SK-N-SH treated with all-trans-retinoic acid at 6 μM for 48 hours (cell line): ENCODE data around the gene MRPL17.

Source experiments
- ATAC-seq: fragments of 200-7000 bp; cut with Tn5 transposase; 3 replicates; pipeline ENCODE4 v1.9.1; 2020; ENCODE audit warnings: mild to moderate bottlenecking, moderate library complexity
- ARNTL ChIP-seq: fragments of 450-650 bp; formaldehyde crosslinking; IDR thresholded peaks from 2 replicates; pipeline ENCODE4 v1.5.0; 2020; ENCODE audit warnings: low read depth, mild to moderate bottlenecking, moderate library complexity, borderline replicate concordance
- BACH2 ChIP-seq: fragments of 250-450 bp; sonication (Bioruptor Pico); IDR thresholded peaks from 2 replicates; pipeline ENCODE4 v1.9.0; 2021; ENCODE audit warnings: mild to moderate bottlenecking, borderline replicate concordance
- CSDC2 ChIP-seq: fragments of 250-450 bp; sonication (Bioruptor Pico); IDR thresholded peaks from 2 replicates; pipeline ENCODE4 v1.5.0; 2020; ENCODE audit warnings: mild to moderate bottlenecking, moderate library complexity
- ISL1 ChIP-seq: fragments of 250-450 bp; sonication (Bioruptor Pico); IDR thresholded peaks from 2 replicates; pipeline ENCODE4 v2.1.2; 2022; ENCODE audit warnings: mild to moderate bottlenecking, moderate library complexity
- OSR1 ChIP-seq: fragments of 250-450 bp; sonication (Bioruptor Pico); IDR thresholded peaks from 2 replicates; pipeline ENCODE4 v1.8.0; 2022; ENCODE audit warnings: moderate library complexity, mild to moderate bottlenecking, inconsistent platforms
- PPARA ChIP-seq: fragments of 250-450 bp; sonication (Bioruptor Pico); IDR thresholded peaks from 2 replicates; pipeline ENCODE4 v1.5.0; 2020; ENCODE audit warnings: mild to moderate bottlenecking, borderline replicate concordance
- SNAI2 ChIP-seq: fragments of 250-450 bp; sonication (Bioruptor Pico); IDR thresholded peaks from 2 replicates; pipeline ENCODE4 v1.5.0; 2020; ENCODE audit warnings: mild to moderate bottlenecking, moderate library complexity
- TCF4 ChIP-seq: fragments of 250-450 bp; sonication (Bioruptor Pico); IDR thresholded peaks from 2 replicates; pipeline ENCODE4 v1.8.0; 2021; ENCODE audit warnings: mild to moderate bottlenecking, moderate library complexity, borderline replicate concordance
- TOX ChIP-seq: fragments of 250-450 bp; sonication (Bioruptor Pico); IDR thresholded peaks from 2 replicates; pipeline ENCODE4 v1.8.0; 2021; ENCODE audit warnings: mild to moderate bottlenecking, moderate library complexity, borderline replicate concordance
- ZC3H10 ChIP-seq: fragments of 250-450 bp; sonication (Bioruptor Pico); IDR thresholded peaks from 2 replicates; pipeline ENCODE4 v1.5.1; 2021; ENCODE audit warnings: mild to moderate bottlenecking, moderate library complexity
- ZFP3 ChIP-seq: fragments of 250-450 bp; sonication (Bioruptor Pico); IDR thresholded peaks from 2 replicates; pipeline ENCODE4 v1.5.0; 2020; ENCODE audit warnings: mild to moderate bottlenecking, moderate library complexity
- ZFP30 ChIP-seq: fragments of 450-650 bp; formaldehyde crosslinking; IDR thresholded peaks from 2 replicates; pipeline ENCODE4 v1.5.0; 2022; ENCODE audit warnings: mild to moderate bottlenecking, moderate library complexity
- ZNF565 ChIP-seq: fragments of 450-650 bp; formaldehyde crosslinking; conservative IDR thresholded peaks from 2 replicates; pipeline ENCODE4 v1.5.0; 2020; ENCODE audit warnings: low read depth, mild to moderate bottlenecking, moderate library complexity
- ZNF70 ChIP-seq: fragments of 450-650 bp; formaldehyde crosslinking; IDR thresholded peaks from 2 replicates; pipeline ENCODE4 v1.5.0; 2020; ENCODE audit warnings: mild to moderate bottlenecking, moderate library complexity
- ZNF8 ChIP-seq: fragments of 450-650 bp; formaldehyde crosslinking; IDR thresholded peaks from 2 replicates; pipeline ENCODE4 v1.5.0; 2020; ENCODE audit warnings: mild to moderate bottlenecking, moderate library complexity
- TF ChIP-seq, protein P1 (sequence below): fragments of 250-450 bp; sonication (Bioruptor Pico); IDR thresholded peaks from 2 replicates; pipeline ENCODE4 v1.5.0; 2020; ENCODE audit warnings: mild to moderate bottlenecking, moderate library complexity
- TF ChIP-seq, protein P2 (sequence below): fragments of 250-450 bp; sonication (Bioruptor Pico); IDR thresholded peaks from 2 replicates; pipeline ENCODE4 v1.8.0; 2021; ENCODE audit warnings: low read depth, mild to moderate bottlenecking, moderate library complexity, borderline replicate concordance
- TF ChIP-seq, protein P3 (sequence below): fragments of 250-450 bp; sonication (Bioruptor Pico); IDR thresholded peaks from 2 replicates; pipeline ENCODE4 v1.5.1; 2020; ENCODE audit warnings: low read depth, mild to moderate bottlenecking, moderate library complexity
- TF ChIP-seq, protein P4 (sequence below): fragments of 250-450 bp; sonication (Bioruptor Pico); IDR thresholded peaks from 2 replicates; pipeline ENCODE4 v1.8.0; 2020; ENCODE audit warnings: mild to moderate bottlenecking, moderate library complexity, borderline replicate concordance

Gene MRPL17

DNA sequence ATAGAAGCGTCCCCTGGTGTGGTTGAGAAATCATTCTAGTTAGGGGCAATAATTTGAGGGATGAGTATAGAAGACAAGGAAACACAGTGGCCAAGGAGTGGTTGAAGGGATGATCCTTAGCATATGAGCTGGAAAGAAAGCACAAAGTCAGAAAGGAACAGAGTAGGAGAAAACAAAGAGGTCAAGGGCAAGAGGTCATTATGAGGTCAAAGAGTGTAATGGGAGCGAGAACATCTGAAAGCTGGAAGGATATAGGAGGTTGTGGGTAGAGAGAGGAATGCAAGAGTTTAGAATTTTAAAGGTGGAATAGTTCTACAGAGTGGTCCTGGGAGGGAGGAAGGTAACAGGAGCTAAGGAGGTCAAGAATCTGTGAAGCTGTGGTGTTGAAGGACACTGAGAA is 29.5 kb downstream of the MRPL17 start:
- ATAC-seq = no peak
- TF ChIP-seq, protein P1, sequence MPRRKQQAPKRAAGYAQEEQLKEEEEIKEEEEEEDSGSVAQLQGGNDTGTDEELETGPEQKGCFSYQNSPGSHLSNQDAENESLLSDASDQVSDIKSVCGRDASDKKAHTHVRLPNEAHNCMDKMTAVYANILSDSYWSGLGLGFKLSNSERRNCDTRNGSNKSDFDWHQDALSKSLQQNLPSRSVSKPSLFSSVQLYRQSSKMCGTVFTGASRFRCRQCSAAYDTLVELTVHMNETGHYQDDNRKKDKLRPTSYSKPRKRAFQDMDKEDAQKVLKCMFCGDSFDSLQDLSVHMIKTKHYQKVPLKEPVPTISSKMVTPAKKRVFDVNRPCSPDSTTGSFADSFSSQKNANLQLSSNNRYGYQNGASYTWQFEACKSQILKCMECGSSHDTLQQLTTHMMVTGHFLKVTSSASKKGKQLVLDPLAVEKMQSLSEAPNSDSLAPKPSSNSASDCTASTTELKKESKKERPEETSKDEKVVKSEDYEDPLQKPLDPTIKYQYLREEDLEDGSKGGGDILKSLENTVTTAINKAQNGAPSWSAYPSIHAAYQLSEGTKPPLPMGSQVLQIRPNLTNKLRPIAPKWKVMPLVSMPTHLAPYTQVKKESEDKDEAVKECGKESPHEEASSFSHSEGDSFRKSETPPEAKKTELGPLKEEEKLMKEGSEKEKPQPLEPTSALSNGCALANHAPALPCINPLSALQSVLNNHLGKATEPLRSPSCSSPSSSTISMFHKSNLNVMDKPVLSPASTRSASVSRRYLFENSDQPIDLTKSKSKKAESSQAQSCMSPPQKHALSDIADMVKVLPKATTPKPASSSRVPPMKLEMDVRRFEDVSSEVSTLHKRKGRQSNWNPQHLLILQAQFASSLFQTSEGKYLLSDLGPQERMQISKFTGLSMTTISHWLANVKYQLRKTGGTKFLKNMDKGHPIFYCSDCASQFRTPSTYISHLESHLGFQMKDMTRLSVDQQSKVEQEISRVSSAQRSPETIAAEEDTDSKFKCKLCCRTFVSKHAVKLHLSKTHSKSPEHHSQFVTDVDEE (CRISPR knock-in tag) = no peak
- TF ChIP-seq OSR1 (CRISPR knock-in tag) = no peak
- no peak for TF ChIP-seq CSDC2 (CRISPR knock-in tag)
- no peak for TF ChIP-seq ZNF8 (CRISPR knock-in tag)
- TF ChIP-seq PPARA = no peak
- TF ChIP-seq, protein P2, sequence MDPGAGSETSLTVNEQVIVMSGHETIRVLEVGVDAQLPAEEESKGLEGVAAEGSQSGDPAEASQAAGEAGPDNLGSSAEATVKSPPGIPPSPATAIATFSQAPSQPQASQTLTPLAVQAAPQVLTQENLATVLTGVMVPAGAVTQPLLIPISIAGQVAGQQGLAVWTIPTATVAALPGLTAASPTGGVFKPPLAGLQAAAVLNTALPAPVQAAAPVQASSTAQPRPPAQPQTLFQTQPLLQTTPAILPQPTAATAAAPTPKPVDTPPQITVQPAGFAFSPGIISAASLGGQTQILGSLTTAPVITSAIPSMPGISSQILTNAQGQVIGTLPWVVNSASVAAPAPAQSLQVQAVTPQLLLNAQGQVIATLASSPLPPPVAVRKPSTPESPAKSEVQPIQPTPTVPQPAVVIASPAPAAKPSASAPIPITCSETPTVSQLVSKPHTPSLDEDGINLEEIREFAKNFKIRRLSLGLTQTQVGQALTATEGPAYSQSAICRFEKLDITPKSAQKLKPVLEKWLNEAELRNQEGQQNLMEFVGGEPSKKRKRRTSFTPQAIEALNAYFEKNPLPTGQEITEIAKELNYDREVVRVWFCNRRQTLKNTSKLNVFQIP (CRISPR knock-in tag) = no peak
- no peak for TF ChIP-seq ARNTL (CRISPR knock-in tag)
- TF ChIP-seq SNAI2 = no peak
- no peak for TF ChIP-seq ZNF70 (CRISPR knock-in tag)

DNA sequence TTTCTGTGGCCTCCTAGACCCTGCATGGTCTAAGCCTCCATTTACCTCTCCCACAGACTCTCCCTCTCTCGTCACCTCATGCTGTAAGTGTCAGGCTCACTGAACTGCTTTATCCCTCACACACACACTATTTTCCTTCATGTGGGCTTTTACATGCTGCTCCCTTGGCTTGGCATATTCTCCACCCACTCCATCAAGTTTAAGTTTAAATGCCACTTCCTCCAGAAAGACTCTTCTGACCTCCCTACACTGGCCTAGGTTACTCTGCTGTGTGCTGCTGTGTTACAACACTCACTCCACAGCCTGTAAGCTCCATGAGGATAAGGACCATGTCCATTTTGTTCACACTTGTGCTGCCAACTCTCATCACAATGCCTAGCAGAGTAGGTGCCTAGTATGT is 30.0 kb downstream of the MRPL17 start:
- TF ChIP-seq ZNF565 = no peak
- TF ChIP-seq ARNTL (CRISPR knock-in tag) = no peak
- TF ChIP-seq, protein P1 (CRISPR knock-in tag) = no peak
- TF ChIP-seq CSDC2 (CRISPR knock-in tag) = no peak
- TF ChIP-seq BACH2 (CRISPR knock-in tag) = no peak
- TF ChIP-seq, protein P3, sequence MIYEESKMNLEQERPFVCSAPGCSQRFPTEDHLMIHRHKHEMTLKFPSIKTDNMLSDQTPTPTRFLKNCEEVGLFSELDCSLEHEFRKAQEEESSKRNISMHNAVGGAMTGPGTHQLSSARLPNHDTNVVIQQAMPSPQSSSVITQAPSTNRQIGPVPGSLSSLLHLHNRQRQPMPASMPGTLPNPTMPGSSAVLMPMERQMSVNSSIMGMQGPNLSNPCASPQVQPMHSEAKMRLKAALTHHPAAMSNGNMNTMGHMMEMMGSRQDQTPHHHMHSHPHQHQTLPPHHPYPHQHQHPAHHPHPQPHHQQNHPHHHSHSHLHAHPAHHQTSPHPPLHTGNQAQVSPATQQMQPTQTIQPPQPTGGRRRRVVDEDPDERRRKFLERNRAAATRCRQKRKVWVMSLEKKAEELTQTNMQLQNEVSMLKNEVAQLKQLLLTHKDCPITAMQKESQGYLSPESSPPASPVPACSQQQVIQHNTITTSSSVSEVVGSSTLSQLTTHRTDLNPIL (CRISPR knock-in tag) = no peak
- TF ChIP-seq, protein P2 (CRISPR knock-in tag) = no peak
- TF ChIP-seq ZC3H10 = no peak
- TF ChIP-seq ZNF70 (CRISPR knock-in tag) = no peak
- no peak for ATAC-seq

DNA sequence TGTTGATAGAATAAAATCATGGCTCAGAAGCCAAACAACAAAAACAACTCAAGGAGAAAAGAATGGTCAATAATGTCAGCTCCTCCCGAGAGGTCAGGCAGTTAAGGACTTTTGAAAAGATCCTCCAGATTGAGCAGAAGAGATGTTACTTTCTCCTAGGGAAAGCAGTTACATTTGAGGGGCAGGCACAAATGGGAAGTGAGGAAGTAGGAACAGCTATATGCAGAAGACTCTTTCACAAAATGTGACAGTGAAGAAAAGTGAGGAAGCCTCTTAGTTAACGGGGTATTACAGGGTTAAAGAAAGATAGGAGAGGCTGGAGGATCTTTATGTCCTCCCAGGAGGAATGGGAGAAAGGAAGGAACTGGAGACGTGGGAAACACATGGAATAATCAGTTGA is 31.0 kb downstream of the MRPL17 start:
- ATAC-seq = no peak
- TF ChIP-seq TCF4 (CRISPR knock-in tag) (no peak), ZFP30 (CRISPR knock-in tag) (no peak), OSR1 (CRISPR knock-in tag) (no peak), ZFP3 (CRISPR knock-in tag) (no peak), SNAI2 (no peak), BACH2 (CRISPR knock-in tag) (no peak), ZC3H10 (no peak), ISL1 (no peak), ARNTL (CRISPR knock-in tag) (no peak), TOX (CRISPR knock-in tag) (no peak), PPARA (no peak), CSDC2 (CRISPR knock-in tag) (no peak)
- TF ChIP-seq, protein P4, sequence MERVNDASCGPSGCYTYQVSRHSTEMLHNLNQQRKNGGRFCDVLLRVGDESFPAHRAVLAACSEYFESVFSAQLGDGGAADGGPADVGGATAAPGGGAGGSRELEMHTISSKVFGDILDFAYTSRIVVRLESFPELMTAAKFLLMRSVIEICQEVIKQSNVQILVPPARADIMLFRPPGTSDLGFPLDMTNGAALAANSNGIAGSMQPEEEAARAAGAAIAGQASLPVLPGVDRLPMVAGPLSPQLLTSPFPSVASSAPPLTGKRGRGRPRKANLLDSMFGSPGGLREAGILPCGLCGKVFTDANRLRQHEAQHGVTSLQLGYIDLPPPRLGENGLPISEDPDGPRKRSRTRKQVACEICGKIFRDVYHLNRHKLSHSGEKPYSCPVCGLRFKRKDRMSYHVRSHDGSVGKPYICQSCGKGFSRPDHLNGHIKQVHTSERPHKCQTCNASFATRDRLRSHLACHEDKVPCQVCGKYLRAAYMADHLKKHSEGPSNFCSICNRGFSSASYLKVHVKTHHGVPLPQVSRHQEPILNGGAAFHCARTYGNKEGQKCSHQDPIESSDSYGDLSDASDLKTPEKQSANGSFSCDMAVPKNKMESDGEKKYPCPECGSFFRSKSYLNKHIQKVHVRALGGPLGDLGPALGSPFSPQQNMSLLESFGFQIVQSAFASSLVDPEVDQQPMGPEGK (CRISPR knock-in tag) = no peak
- TF ChIP-seq, protein P1 (CRISPR knock-in tag) = no peak
